CD4-positive, alpha-beta memory T cell (primary cell): ENCODE results near the gene DCDC2B. TPM values are rescaled to one million over a fixed set of nuclear protein-coding genes. Genes with fewer than 3 reads are reported as not detected.

ENCODE experiments used
- CTCF ChIA-PET: fragments of 350-600 bp; sonication (Branson Sonifier 250); formaldehyde crosslinking; loops from one replicate; lab custom pipeline; 2021; ENCODE audit warnings: inconsistent platforms; ENCODE audit not compliant: partially characterized antibody; lab: Charles Lee
- POLR2A ChIA-PET: fragments of 350-600 bp; sonication (Branson Sonifier 250); formaldehyde crosslinking; loops from one replicate; lab custom pipeline; 2021; ENCODE audit not compliant: partially characterized antibody; lab: Charles Lee
- DNase-seq, 5 donors: peaks; one replicate each; pipeline versions ENCODE4 v3.0.0 to v3.0.0-alpha.2; 2020 to 2022; ENCODE audit warnings: mixed read lengths in 1 of 5
- H3K27ac ChIP-seq: one replicate; pipeline ENCODE4 v1.7.0; 2013; ENCODE audit warnings: low read depth, low read length
- H3K27me3 ChIP-seq: 2 replicates; pipeline ENCODE4 v1.7.0; 2013; ENCODE audit warnings: mild to moderate bottlenecking, low read length, moderate library complexity; ENCODE audit not compliant: insufficient read depth
- H3K36me3 ChIP-seq: 2 replicates; pipeline ENCODE4 v1.7.0; 2013; ENCODE audit warnings: mild to moderate bottlenecking, low read length, moderate library complexity; ENCODE audit not compliant: insufficient read depth
- H3K4me1 ChIP-seq: 2 replicates; pipeline ENCODE4 v1.7.0; 2013; ENCODE audit warnings: mild to moderate bottlenecking, low read length, moderate library complexity; ENCODE audit not compliant: insufficient read depth
- H3K4me3 ChIP-seq, 2 donors: one replicate each; pipeline ENCODE4 v1.7.0; 2013; ENCODE audit warnings: low read length in 2 of 2, mild to moderate bottlenecking in 1 of 2
- H3K9me3 ChIP-seq, 2 donors: one replicate each; pipeline ENCODE4 v1.7.0; 2013; ENCODE audit warnings: low read length in 2 of 2, control low read depth in 1 of 2; ENCODE audit not compliant: control insufficient read depth in 1 of 2
- H3K27ac Mint-ChIP-seq, 7 donors: one replicate each; pipeline ENCODE4 v1.8.0; 2020 to 2021; ENCODE audit warnings: mixed read lengths in 7 of 7, mild to moderate bottlenecking in 6 of 7, inconsistent platforms in 3 of 7, moderate library complexity in 3 of 7
- H3K27me3 Mint-ChIP-seq, 2 donors: one replicate each; pipeline ENCODE4 v1.8.0; 2020 to 2021; ENCODE audit warnings: mixed read lengths in 2 of 2
- H3K36me3 Mint-ChIP-seq, 2 donors: one replicate each; pipeline ENCODE4 v1.8.0; 2020 to 2021; ENCODE audit warnings: mixed read lengths in 2 of 2, inconsistent platforms in 1 of 2, mild to moderate bottlenecking in 1 of 2
- H3K4me1 Mint-ChIP-seq, 4 donors: one replicate each; pipeline ENCODE4 v1.8.0; 2020 to 2021; ENCODE audit warnings: mixed read lengths in 4 of 4, mild to moderate bottlenecking in 1 of 4
- H3K4me3 Mint-ChIP-seq, 8 donors: one replicate each; pipeline ENCODE4 v1.8.0; 2020 to 2021; ENCODE audit warnings: mixed read lengths in 8 of 8, mild to moderate bottlenecking in 7 of 8, moderate library complexity in 6 of 8, inconsistent platforms in 3 of 8
- H3K9me3 Mint-ChIP-seq, 8 donors: one replicate each; pipeline ENCODE4 v1.8.0; 2020 to 2021; ENCODE audit warnings: mixed read lengths in 8 of 8, mild to moderate bottlenecking in 5 of 8, inconsistent platforms in 3 of 8, moderate library complexity in 1 of 8
- intact Hi-C: fragments of 100-400 bp; cut with micrococcal nuclease; formaldehyde crosslinking; loops from one replicate; pipeline ENCODE4 v1.15.1; 2023
- polyA plus RNA-seq, 2 donors: library from polyadenylated mRNA; unstranded; fragments of 300-500 nt; fragmentation: Illumina TruSeq; gene quantifications; one replicate each; pipeline ENCODE4 v1.2.3, GENCODE V29; 2021
- total RNA-seq, 2 experiments: library from RNA; stranded (reverse); gene quantifications; one replicate each; pipeline ENCODE4 v1.2.3, GENCODE V29; 2021

Gene DCDC2B
- total and polyA plus RNA-seq, 4 experiments from 2014 or later: not detected

DNA sequence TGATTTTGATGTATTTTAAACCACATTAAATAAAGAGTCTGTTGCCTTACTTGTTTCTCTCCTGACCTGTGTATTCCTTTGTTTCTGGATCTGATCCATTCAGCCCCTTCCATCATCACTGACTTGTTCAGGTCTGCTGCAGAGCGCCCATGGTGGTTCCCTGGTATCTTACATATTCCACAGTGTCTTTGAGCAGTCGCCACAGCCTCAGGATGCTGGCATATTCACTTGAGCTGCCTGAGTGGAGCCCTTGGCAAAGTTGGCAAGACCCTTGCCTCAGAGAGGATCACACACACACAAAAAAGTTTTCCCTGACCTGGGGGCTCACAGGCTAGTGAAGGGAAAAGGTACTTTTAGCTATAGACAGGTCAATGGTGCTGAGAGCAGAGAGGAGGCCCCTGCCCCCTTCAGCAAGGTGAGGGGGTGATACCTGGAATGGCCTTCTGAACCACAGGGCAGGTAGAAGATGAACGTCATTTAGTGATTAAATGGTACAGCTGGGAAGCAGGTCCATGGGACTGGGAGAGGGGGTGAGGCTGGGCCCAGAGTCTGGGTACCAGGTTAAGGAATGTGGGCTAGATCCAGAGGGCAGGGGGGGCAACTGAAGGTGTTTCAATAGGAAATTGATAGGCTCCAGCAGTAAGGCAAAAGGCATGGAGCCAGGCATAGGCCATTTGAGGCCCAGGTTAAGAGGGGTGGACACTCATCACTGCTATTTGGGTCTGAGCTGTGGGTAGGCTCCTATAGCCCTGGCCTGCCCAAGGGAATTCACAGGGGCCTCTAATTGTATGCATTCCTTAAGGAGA is 10.4 kb upstream of the DCDC2B start:
- ChIA-PET CTCF (interaction anchor here (0.8 to 4.4 kb wide), 4 partner anchors 10 to 42 kb away, joined by 3 to 31 read pairs (median 6); no protein-coding TSS in a partner anchor), POLR2A (interaction anchor here (0.7 to 7.5 kb wide), 10 partner anchors 13 to 196 kb away, joined by 3 to 58 read pairs (median 4); partner anchors contain the start of genes BSDC1, KPNA6, MARCKSL1 and TXLNA)
- Histone ChIP-seq H3K36me3 (peaks cover 21% of the 10 kb centered on the region), H3K4me1 (peaks cover 63% of the 10 kb centered on the region), H3K9me3 (no peaks in the 10 kb centered on the region), H3K27me3 (no peaks in the 10 kb centered on the region), H3K4me3 (no peak overlapping the region), H3K27ac (no peak overlapping the region)
- no peaks in the 10 kb centered on the region for H3K27me3 Mint-ChIP-seq
- intact Hi-C loops: no loop called here
- H3K27ac Mint-ChIP-seq: peak overlapping the region; percentile 28 to 90 (median 77)
- peaks cover 17 to 36% of the 10 kb centered on the region in 2 donors for H3K36me3 Mint-ChIP-seq
- H3K4me1 Mint-ChIP-seq: peaks cover 48 to 85% (median 63%) of the 10 kb centered on the region in 4 donors
- no peaks in the 10 kb centered on the region for H3K9me3 Mint-ChIP-seq
- DNase-seq: no peak
- peak overlapping the region in 5 of 8 donors; percentile 4 to 49 (median 46) for H3K4me3 Mint-ChIP-seq

DNA sequence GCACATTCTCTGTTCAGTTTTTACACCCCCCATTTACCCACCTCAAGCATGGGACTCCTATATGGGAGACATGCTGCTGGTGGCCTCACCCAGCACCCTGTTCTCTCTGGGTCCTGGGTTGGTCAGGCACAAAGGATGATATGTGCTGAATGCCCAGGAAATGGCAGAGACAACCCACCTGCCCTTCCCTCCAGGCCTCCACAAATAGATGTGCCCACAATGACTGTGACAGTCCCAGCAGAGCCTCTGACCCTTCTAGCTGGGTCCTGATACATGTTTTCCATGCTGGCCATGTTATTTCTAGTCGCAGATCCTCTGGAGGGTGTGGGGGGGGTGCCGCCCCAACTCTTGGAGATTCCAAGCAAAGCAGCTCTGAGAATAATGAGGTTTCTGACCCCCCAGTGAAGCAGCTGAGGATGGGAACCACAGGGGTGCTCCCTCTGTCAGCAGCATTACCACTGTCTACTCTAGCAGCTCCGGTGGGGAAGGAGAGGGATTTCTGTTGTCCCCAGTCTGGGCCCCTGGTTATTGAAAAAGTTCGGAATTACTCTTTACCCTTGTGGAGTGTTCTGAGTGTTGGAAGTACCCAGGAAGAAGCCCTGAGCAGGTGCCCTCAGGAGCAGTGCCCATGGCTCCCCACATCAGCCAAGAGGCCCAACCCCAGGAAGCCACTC is 9.7 kb upstream of the DCDC2B start:
- intact Hi-C loops: no loop called here
- Mint-ChIP-seq H3K36me3 (peaks cover 12 to 30% of the 10 kb centered on the region in 2 donors), H3K27me3 (no peaks in the 10 kb centered on the region), H3K9me3 (no peaks in the 10 kb centered on the region), H3K27ac (peak overlapping the region in 6 of 7 donors; percentile 3 to 95 (median 62)), H3K4me1 (peaks cover 47 to 87% (median 60%) of the 10 kb centered on the region in 4 donors), H3K4me3 (peak overlapping the region in 4 of 8 donors; percentile 6 to 32 (median 21))
- H3K36me3 ChIP-seq: peaks cover 14% of the 10 kb centered on the region
- ChIA-PET CTCF (interaction anchor here (1.9 to 4.4 kb wide), 2 partner anchors 11 to 17 kb away, joined by 8 to 31 read pairs; no protein-coding TSS in a partner anchor), POLR2A (interaction anchor here (0.7 to 7.5 kb wide), 7 partner anchors 19 to 136 kb away, joined by 3 to 58 read pairs (median 3); partner anchors contain the start of genes KPNA6, MARCKSL1, TMEM39B and TXLNA)
- H3K27ac ChIP-seq: peak overlapping the region; percentile 84
- no peak for DNase-seq
- H3K4me3 ChIP-seq: no peak overlapping the region
- peaks cover 63% of the 10 kb centered on the region for H3K4me1 ChIP-seq
- no peaks in the 10 kb centered on the region for H3K27me3 ChIP-seq
- H3K9me3 ChIP-seq: no peaks in the 10 kb centered on the region

DNA sequence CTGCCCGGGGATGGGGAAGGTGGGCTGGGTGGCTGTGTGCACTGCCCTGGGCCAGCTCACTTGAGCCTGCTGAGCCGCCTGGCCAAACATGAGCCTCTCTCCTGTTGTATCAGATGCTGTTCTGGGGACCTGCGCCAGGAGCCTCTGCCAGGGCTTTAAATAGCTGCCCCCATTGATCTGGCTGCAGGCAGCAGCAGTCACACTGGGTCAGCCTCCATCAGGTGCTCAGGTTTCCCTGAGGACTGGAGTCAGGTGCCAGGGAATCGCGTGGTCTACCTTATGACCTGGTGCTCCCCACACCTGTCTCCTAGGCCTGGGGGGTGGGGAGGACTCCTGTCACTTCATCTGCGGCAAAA is 9.2 kb upstream of the DCDC2B start:
- H3K4me1 ChIP-seq: peaks cover 60% of the 10 kb centered on the region
- peaks cover 42 to 81% (median 58%) of the 10 kb centered on the region in 4 donors for H3K4me1 Mint-ChIP-seq
- H3K27ac ChIP-seq: peak overlapping the region; percentile 84

DNA sequence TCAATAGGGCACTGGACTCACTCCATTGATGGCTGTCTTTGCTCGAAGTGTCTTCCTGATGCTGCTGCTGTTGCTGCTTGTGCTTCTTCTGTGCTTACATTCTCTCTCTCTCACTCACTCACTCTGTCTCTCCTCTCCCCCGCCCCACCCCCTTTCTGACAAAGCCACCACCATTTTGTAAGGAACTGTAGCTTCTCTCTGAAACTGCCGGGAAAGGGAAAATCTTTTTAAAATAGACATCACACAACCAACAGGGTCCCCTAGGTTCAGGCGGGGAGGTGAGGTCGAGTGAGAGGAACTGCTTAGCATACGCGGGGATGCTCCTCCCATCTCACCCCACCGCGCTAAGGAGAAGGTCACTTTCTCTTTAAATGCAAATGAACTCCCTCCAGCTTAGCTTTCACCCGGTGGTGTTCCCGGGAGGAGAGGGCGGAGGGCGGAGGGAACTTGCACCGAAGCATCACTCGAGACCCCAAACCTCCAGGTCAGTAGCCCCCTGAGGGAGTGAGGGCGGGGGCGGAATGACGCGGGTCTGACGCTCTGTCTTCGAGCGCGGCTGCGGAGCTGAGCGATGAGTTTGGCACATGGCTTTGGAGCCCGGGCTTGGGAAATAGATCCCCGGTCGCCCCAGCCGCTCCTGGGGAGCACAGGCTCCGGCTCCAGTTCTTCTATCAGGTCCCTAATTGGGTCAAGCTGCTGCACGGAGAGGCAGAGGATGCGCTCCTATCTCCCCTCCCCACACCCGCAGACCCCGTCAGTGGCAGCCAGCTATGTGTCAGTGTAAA is 8.5 kb upstream of the DCDC2B start, which contains the start of gene CCDC28B:
TSS of gene CCDC28B (plus strand) at position 370 of the 785 bp plus-strand sequence. CDS start 1,341 bp downstream, outside the sequence.
- peaks cover 59% of the 10 kb centered on the region for H3K4me1 ChIP-seq
- peak within 1 kb of the TSS; percentile 85 to 95 (median 92) for H3K4me3 Mint-ChIP-seq
- peak within 1 kb of the TSS; percentile 57 to 85 for H3K4me3 ChIP-seq
- no peaks in the 10 kb centered on the region for H3K9me3 Mint-ChIP-seq
- H3K36me3 ChIP-seq: peaks cover 2% of the 10 kb centered on the region
- no peaks in the 10 kb centered on the region for H3K9me3 ChIP-seq
- peak within 1 kb of the TSS; percentile 87 to 97 (median 95) for H3K27ac Mint-ChIP-seq
- ChIA-PET CTCF (interaction anchor here (0.6 to 4.4 kb wide), 10 partner anchors 10 to 196 kb away, joined by 3 to 31 read pairs (median 4); partner anchors contain the start of gene KPNA6), POLR2A (interaction anchor here (0.6 to 7.5 kb wide), 27 partner anchors 9 to 451 kb away, joined by 3 to 58 read pairs (median 4); partner anchors contain the start of genes BSDC1, DCDC2B, HDAC1 and KPNA6)
- H3K4me1 Mint-ChIP-seq: peaks cover 38 to 76% (median 56%) of the 10 kb centered on the region in 4 donors
- peaks cover 0 to 19% of the 10 kb centered on the region in 2 donors for H3K36me3 Mint-ChIP-seq
- peak; percentile 51 to 73 (median 58) for DNase-seq
- H3K27me3 ChIP-seq: no peaks in the 10 kb centered on the region
- peak within 1 kb of the TSS; percentile 84 for H3K27ac ChIP-seq
- intact Hi-C loops: loop anchor here (2.0 to 10.0 kb wide), 3 partner anchors 22 to 436 kb away; partner anchors contain the start of genes ADGRB2, TMEM39B and TXLNA
- H3K27me3 Mint-ChIP-seq: no peaks in the 10 kb centered on the region

More for the DNA sequence above, 9.2 kb upstream of the DCDC2B start:
- no peaks in the 10 kb centered on the region for H3K9me3 ChIP-seq
- H3K9me3 Mint-ChIP-seq: no peaks in the 10 kb centered on the region
- intact Hi-C loops: loop anchor here (2.0 to 10.0 kb wide), 3 partner anchors 21 to 435 kb away; partner anchors contain the start of genes ADGRB2, TMEM39B and TXLNA
- POLR2A ChIA-PET: interaction anchor here (0.7 to 7.5 kb wide), 16 partner anchors 11 to 173 kb away, joined by 3 to 58 read pairs (median 4); partner anchors contain the start of genes HDAC1, KPNA6, LCK and MARCKSL1
- peak overlapping the region; percentile 85 to 97 (median 90) for H3K27ac Mint-ChIP-seq
- DNase-seq: no peak
- no peaks in the 10 kb centered on the region for H3K27me3 ChIP-seq
- H3K36me3 Mint-ChIP-seq: peaks cover 7 to 25% of the 10 kb centered on the region in 2 donors
- H3K36me3 ChIP-seq: peaks cover 9% of the 10 kb centered on the region
- no peaks in the 10 kb centered on the region for H3K27me3 Mint-ChIP-seq
- CTCF ChIA-PET: interaction anchor here (1.5 to 4.4 kb wide), 4 partner anchors 17 to 90 kb away, joined by 3 to 31 read pairs (median 6); no protein-coding TSS in a partner anchor
- no peak overlapping the region for H3K4me3 ChIP-seq
- H3K4me3 Mint-ChIP-seq: peak overlapping the region in 7 of 8 donors; percentile 31 to 95 (median 89)

- peaks cover 57% of the 10 kb centered on the region for H3K4me1 ChIP-seq
- H3K4me3 ChIP-seq: peak overlapping the region; percentile 57 to 85
- no peaks in the 10 kb centered on the region for H3K27me3 Mint-ChIP-seq
Observed at GRCh38 chr1:32201011-32201855, 7.7 kb upstream of the DCDC2B start.

More at GRCh38 chr1:32201011-32201855, 7.7 kb upstream of the DCDC2B start:
- intact Hi-C loops: loop anchor here (2.0 to 10.0 kb wide), 3 partner anchors 22 to 436 kb away; partner anchors contain the start of genes ADGRB2, TMEM39B and TXLNA
- no peaks in the 10 kb centered on the region for H3K27me3 ChIP-seq
- H3K9me3 ChIP-seq: no peaks in the 10 kb centered on the region
- Mint-ChIP-seq H3K9me3 (no peaks in the 10 kb centered on the region), H3K4me3 (peak overlapping the region; percentile 85 to 95 (median 92)), H3K27ac (peak overlapping the region; percentile 87 to 97 (median 95)), H3K4me1 (peaks cover 34 to 76% (median 53%) of the 10 kb centered on the region in 4 donors), H3K36me3 (peaks cover 0 to 14% of the 10 kb centered on the region in 2 donors)
- POLR2A ChIA-PET: interaction anchor here (0.6 to 7.5 kb wide), 24 partner anchors 8 to 450 kb away, joined by 3 to 58 read pairs (median 5); partner anchors contain the start of genes BSDC1, DCDC2B, HDAC1 and KPNA6
- peak overlapping the region; percentile 84 for H3K27ac ChIP-seq
- DNase-seq: peak; percentile 71 to 92 (median 76)
- CTCF ChIA-PET: interaction anchor here (0.6 to 4.4 kb wide), 9 partner anchors 9 to 195 kb away, joined by 3 to 31 read pairs (median 4); partner anchors contain the start of gene KPNA6
- no peaks in the 10 kb centered on the region for H3K36me3 ChIP-seq
